Fibroblast of pulmonary artery (primary cell): Measurements from ENCODE around the gene CYBA.

ENCODE experiments used
- DNase-seq: peaks from one replicate; pipeline ENCODE4 v3.0.0-alpha.2; 2010; ENCODE audit warnings: low read depth
- H3K4me3 ChIP-seq: replicated peaks from 2 replicates; pipeline ENCODE4 v1.5.1; 2011; ENCODE audit warnings: low read depth, mild to moderate bottlenecking, control low read depth, low read length, moderate library complexity
- TF ChIP-seq, protein P1 (sequence below): IDR thresholded peaks from 2 replicates; pipeline ENCODE4 v1.5.1; 2011; ENCODE audit warnings: mild to moderate bottlenecking, control low read depth, low read length, inconsistent platforms; ENCODE audit errors: missing control alignments

CYBA gene

DNA sequence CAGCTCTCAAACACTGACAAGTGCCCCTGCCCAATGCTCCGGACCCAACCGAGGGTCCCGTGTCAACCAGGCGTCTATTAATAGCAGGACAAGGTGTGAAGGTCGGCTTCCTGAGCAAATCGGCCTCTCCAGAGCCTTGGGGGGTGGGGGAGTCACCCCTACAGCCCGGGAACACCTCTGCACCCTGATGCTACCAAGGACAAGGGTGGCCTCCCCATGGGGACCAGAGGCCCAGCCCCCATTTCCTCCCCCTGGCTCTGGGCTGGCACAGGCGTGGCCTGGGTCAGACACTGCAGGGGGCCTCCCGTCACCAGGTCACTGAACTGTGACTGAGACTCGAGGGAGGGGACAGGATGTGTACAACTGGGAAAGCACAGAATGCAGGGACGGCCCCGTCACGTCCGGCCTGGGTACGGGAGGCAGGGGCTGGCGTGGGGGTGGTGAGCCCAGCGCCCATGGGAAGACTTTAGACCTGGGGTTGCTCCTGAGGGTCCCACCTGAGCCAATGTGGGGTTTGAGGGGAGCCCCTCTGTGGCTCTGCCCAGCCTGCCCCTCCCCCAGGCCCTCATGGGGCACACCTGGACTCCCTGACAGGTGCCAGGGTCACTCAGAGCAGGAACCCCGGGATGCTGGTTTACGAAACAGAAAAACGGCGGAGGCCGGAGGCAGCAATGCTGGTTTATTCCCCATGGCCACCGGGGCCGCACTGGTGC lies 579 bp upstream of the CYBA start:
- peak overlapping the region; percentile 67 for H3K4me3 ChIP-seq
- TF ChIP-seq, protein P1, sequence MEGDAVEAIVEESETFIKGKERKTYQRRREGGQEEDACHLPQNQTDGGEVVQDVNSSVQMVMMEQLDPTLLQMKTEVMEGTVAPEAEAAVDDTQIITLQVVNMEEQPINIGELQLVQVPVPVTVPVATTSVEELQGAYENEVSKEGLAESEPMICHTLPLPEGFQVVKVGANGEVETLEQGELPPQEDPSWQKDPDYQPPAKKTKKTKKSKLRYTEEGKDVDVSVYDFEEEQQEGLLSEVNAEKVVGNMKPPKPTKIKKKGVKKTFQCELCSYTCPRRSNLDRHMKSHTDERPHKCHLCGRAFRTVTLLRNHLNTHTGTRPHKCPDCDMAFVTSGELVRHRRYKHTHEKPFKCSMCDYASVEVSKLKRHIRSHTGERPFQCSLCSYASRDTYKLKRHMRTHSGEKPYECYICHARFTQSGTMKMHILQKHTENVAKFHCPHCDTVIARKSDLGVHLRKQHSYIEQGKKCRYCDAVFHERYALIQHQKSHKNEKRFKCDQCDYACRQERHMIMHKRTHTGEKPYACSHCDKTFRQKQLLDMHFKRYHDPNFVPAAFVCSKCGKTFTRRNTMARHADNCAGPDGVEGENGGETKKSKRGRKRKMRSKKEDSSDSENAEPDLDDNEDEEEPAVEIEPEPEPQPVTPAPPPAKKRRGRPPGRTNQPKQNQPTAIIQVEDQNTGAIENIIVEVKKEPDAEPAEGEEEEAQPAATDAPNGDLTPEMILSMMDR: no peak
- DNase-seq: no peak

GRCh38 chr16:88649924-88650748 lies 717 bp downstream of the CYBA start:
- peak; percentile 22 for DNase-seq
- TF ChIP-seq, protein P1: no peak
- H3K4me3 ChIP-seq: peak overlapping the region; percentile 67

DNA sequence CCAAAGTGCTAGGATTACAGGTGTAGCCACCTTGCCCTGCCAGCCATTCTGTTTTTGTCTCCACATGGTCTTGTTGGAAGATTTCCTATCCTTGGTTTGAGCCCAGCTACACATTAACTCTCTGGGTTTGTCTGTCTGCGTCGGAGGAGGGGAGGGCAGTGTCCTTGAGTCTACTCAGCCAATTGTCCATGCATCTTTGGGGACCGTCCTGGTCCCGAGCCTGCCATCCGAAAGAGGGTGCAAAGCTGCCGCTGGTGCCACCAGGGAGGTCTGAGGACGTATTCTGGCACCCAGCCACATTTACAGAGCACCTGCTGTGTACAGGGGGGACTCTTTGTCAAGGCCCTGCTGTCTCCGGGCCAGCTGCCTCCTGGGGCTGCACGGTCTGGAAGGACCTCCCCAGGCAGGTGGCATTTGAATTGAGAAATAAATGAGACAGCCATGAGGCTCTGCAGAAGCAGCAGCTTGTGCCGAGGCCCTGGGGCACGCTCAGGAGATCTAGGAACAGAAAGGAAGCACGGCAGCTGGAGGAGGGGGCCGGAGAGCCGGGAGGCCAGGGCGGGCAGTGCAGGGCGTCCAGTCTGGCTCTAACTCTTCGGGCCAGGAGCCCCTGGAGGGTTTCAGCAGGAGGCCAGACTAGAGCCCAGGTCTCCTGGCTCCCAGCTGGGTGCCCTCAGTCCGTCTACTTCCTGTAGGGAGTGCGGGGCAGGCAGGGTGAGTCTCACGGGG lies 1.5 kb downstream of the CYBA start:
- DNase-seq: no peak
- peak overlapping the region; percentile 67 for H3K4me3 ChIP-seq
- TF ChIP-seq, protein P1: no peak

- TF ChIP-seq, protein P1: no peak
- H3K4me3 ChIP-seq: no peak overlapping the region
- no peak for DNase-seq
These were observed 3.4 kb downstream of the CYBA start for GRCh38 chr16:88647178-88648070.

DNA sequence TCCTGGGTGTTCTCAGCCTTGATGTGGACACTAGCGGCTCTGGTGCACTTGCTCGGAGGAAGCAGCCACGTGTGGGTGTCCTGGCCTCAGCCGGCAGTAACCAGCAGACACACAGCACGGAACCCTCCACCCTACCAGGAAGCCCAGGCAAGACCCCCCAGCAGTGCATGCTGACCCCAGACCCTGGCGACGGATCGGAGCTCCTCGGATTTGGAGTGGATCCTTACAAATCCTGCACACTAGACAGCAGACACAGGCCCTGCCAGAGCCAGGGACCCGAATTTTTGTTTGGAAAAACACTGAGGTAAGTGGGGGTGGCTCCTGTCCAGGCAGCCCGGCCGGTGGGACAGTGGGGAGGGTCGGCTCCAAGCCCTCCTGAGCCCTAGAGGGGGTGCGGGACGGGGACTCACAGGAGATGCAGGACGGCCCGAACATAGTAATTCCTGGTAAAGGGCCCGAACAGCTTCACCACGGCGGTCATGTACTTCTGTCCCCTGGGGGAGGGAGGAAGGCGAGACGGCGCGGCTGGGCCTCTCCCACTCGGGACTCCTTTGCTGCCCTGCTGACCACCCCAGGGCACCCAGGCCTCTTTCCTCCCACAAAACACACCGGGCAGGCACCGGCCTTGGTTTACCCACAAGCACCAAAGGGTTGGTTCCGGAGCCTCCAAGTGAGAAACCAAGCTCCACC lies 4.4 kb downstream of the CYBA start:
- no peak overlapping the region for H3K4me3 ChIP-seq
- TF ChIP-seq, protein P1: no peak
- no peak for DNase-seq

DNA sequence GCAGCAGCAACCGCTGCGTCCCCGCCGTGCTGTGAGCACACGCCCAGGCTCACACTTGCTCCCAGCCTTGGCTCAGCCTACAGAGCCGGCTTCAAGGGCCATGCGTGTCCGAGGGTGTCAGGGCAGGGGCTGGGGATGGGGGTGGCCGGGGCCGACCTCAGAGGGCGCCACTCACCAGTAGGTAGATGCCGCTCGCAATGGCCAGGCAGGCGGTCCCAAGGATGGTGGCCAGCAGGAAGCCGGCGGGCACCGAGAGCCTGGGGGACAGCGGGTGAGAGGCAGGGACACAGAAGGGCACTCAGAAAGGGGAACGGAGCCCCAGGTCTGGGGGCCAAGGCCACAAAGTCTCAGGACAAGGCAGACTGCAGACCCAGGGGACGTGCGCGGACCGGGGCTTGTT lies 4.9 kb downstream of the CYBA start:
- H3K4me3 ChIP-seq: no peak overlapping the region
- DNase-seq: no peak
- TF ChIP-seq, protein P1: no peak
